ENCODE measurements around the gene ZNF367. TPM values are rescaled to one million over a fixed set of nuclear protein-coding genes. Genes with fewer than 3 reads are reported as not detected.

The ZNF367 gene
- total and polyA plus RNA-seq, 9 of the 15 experiments (the other 6 are each of a cell fraction or from before 2014, with no cell fraction given), result 2.7 to 14.4 (median 10.0) TPM

DNA sequence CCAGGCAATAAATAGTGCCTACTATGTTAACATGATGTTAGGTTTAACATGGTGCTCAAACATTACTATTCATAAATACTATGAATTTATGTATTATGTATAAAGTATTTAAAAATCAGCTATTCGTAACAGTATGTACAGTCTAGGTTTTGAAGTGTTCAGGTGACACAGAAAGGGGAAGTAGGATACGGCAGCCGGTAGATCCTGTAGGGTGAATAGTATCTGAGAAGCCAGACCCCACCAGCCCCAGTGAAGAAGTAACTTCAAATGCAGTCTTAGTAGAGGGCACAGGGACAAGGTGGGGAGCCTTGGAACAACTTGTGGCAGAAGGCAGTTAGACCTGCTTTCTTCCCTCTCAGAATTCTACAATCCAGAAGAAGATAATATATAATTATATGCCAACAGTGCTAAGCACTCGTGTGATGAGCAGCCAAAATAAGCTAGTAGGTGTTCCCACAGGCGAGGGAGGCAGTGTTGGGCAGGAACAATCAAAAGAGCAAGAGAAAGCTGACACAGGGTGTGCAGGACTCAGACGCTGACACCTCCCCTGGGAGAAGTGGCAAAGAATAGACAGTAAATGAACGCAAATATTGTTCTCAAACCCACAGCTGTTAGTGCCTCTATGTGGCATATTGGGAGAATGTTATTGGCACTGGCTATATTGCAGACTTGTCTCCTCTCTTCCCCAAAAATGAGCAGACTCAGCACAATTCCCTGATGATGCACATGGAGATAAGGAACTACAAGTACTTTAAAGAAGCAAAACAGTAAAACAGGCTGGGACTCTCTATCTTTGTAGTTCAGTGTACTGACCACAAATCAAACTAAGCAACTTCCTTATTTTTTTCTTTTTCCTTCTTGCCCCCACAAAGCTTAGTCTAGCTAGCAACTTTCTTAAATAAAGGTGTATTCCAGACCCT is 4.6 kb downstream of the ZNF367 start (continued):
- TF ChIP-seq ZNF124 (CRISPR knock-in tag; IDR thresholded peaks at IDR 0.05), result no peak
- TF ChIP-seq, protein P1, sequence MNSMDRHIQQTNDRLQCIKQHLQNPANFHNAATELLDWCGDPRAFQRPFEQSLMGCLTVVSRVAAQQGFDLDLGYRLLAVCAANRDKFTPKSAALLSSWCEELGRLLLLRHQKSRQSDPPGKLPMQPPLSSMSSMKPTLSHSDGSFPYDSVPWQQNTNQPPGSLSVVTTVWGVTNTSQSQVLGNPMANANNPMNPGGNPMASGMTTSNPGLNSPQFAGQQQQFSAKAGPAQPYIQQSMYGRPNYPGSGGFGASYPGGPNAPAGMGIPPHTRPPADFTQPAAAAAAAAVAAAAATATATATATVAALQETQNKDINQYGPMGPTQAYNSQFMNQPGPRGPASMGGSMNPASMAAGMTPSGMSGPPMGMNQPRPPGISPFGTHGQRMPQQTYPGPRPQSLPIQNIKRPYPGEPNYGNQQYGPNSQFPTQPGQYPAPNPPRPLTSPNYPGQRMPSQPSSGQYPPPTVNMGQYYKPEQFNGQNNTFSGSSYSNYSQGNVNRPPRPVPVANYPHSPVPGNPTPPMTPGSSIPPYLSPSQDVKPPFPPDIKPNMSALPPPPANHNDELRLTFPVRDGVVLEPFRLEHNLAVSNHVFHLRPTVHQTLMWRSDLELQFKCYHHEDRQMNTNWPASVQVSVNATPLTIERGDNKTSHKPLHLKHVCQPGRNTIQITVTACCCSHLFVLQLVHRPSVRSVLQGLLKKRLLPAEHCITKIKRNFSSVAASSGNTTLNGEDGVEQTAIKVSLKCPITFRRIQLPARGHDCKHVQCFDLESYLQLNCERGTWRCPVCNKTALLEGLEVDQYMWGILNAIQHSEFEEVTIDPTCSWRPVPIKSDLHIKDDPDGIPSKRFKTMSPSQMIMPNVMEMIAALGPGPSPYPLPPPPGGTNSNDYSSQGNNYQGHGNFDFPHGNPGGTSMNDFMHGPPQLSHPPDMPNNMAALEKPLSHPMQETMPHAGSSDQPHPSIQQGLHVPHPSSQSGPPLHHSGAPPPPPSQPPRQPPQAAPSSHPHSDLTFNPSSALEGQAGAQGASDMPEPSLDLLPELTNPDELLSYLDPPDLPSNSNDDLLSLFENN (IDR thresholded peaks at IDR 0.05; ENCODE audit: low read depth in 2 of 2, low read length in 2 of 2), result no peak
- no peak for TF ChIP-seq NEUROD1 (IDR thresholded peaks at IDR 0.05; ENCODE audit: borderline replicate concordance, low read depth, low read length, partially characterized antibody)
- no peak for TF ChIP-seq ZNF12 (CRISPR knock-in tag; IDR thresholded peaks at IDR 0.05)
- no peak for TF ChIP-seq ZBTB1 (CRISPR knock-in tag; IDR thresholded peaks at IDR 0.05; ENCODE audit: borderline replicate concordance, low read depth)
- TF ChIP-seq FOSL1 (tag; conservative IDR thresholded peaks at IDR 0.05), result no peak
- no peak for TF ChIP-seq CBX8 (IDR thresholded peaks at IDR 0.05; ENCODE audit: borderline replicate concordance, extremely low read depth, low read depth, low read length, poor library complexity, severe bottlenecking)
- TF ChIP-seq ZNF324 (CRISPR knock-in tag; IDR thresholded peaks at IDR 0.05), result no peak
- no peak for TF ChIP-seq BACH1 (tag; IDR thresholded peaks at IDR 0.05)

Measured in K562 (cell line).